Testis (tissue), 3 donors: ENCODE data around the gene STAT3. TPM values are rescaled to one million over a fixed set of nuclear protein-coding genes. Genes with fewer than 3 reads are reported as not detected.
"Not testable (repeated sequence)": the region's sequence is repeated elsewhere in the genome, so short reads cannot be mapped to it uniquely, and the experiment has no call there.

Source experiments
- DNase-seq: peaks from one replicate; pipeline ENCODE4 v3.0.0-alpha.2; 2019
- H3K27ac ChIP-seq, 2 donors: fragments of 200-600 bp; sonication (generic); one replicate each; pipeline ENCODE4 v1.5.1; 2019
- H3K27me3 ChIP-seq: fragments of 200-600 bp; sonication (generic); one replicate; pipeline ENCODE4 v1.5.1; 2019
- H3K36me3 ChIP-seq: fragments of 200-600 bp; sonication (generic); one replicate; pipeline ENCODE4 v1.5.1; 2017; ENCODE audit warnings: low read depth; ENCODE audit errors: missing control alignments
- H3K4me1 ChIP-seq: fragments of 200-600 bp; sonication (generic); one replicate; pipeline ENCODE4 v1.5.1; 2019
- H3K4me3 ChIP-seq, 2 donors: fragments of 200-600 bp; sonication (generic); one replicate each; pipeline ENCODE4 v1.5.1; 2017 to 2019
- H3K9me3 ChIP-seq: fragments of 200-600 bp; sonication (generic); one replicate; pipeline ENCODE4 v1.5.1; 2017
- CTCF ChIP-seq, 3 experiments: fragments of 450-650 bp in 2 of 3; fragments of 200-600 bp in 1 of 3; sonication (generic) in 1 of 3; IDR thresholded peaks; one replicate each; pipeline ENCODE4 v1.5.1; 2016 to 2019; ENCODE audit warnings: antibody characterized with exemption in 3 of 3, mild to moderate bottlenecking in 2 of 3, moderate library complexity in 1 of 3
- POLR2A ChIP-seq: fragments of 450-650 bp; IDR thresholded peaks from one replicate; pipeline ENCODE4 v1.6.1; 2017; ENCODE audit warnings: antibody characterized with exemption, mild to moderate bottlenecking, moderate library complexity
- WGBS, 2 donors: methylation state at CpG; one replicate each; pipeline ENCODE4 v1.1.5; 2018; 5-methylcytosine and 5-hydroxymethylcytosine counted together
- intact Hi-C: fragments of 100-400 bp; cut with DNase I; formaldehyde crosslinking; loops from one replicate; pipeline ENCODE4 v1.15.1; 2023; ENCODE audit warnings: low total_unique reads
- polyA plus RNA-seq: library from polyadenylated mRNA; stranded (reverse); fragments of 350-450 nt; fragmentation: Illumina TruSeq; extraction: RNeasy Lipid Tissue Mini Kit (QIAGEN cat#74804); gene quantifications from one replicate; pipeline ENCODE4 v1.2.3, GENCODE V29; 2014; ENCODE audit warnings: low read depth, low replicate concordance; ENCODE audit not compliant: insufficient read depth
- total RNA-seq, 2 donors: library from RNA; depleted of rRNA; stranded (reverse); fragments of >200 nt; gene quantifications; one replicate each; pipeline ENCODE4 v1.2.3, GENCODE V29; 2016

Gene STAT3
- total and polyA plus RNA-seq, 3 donors from 2014 or later: 69.5 to 117 (median 107) TPM

GRCh38 chr17:42307362-42307927 is 80.8 kb downstream of the STAT3 start:
- Histone ChIP-seq H3K27ac (peak overlapping the region; percentile 79 to 82), H3K9me3 (no peaks in the 10 kb centered on the region), H3K4me1 (peaks cover 40% of the 10 kb centered on the region), H3K36me3 (no peaks in the 10 kb centered on the region), H3K27me3 (no peaks in the 10 kb centered on the region), H3K4me3 (no peak overlapping the region)
- DNase-seq: no peak
- WGBS, 2 donors: 97% methylated on average over 17 to 19 of the region's 19 CpGs
- TF ChIP-seq CTCF (IDR thresholded peaks at IDR 0.05) (no peak), POLR2A (no peak)
- intact Hi-C loops: no loop called here

DNA sequence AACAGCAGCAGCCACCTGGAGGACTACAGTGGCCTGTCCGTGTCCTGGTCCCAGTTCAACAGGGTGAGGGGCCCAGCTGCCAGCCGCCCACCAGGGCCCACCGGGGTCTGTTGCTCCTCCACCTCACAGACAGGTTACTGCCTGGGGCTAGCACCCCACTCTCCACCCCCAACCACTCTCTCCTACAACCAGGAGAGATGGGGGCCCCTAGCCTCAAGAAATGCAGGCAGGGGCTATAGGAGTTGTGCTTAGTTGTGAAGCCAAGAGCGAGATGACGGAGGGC is 81.9 kb downstream of the STAT3 start:
- Histone ChIP-seq H3K4me3 (no peak overlapping the region), H3K27me3 (no peaks in the 10 kb centered on the region), H3K9me3 (no peaks in the 10 kb centered on the region), H3K27ac (peak overlapping the region; percentile 79 to 82), H3K36me3 (no peaks in the 10 kb centered on the region), H3K4me1 (peaks cover 28% of the 10 kb centered on the region)
- TF ChIP-seq CTCF (IDR thresholded peaks at IDR 0.05) (no peak), POLR2A (no peak)
- intact Hi-C loops: no loop called here
- no peak for DNase-seq
- 40 to 73% methylated on average over 3 to 5 of the region's 5 CpGs for WGBS, 2 donors

- 64 to 77% methylated on average over 15 to 18 of the region's 18 CpGs for WGBS, 2 donors
- Histone ChIP-seq H3K4me3 (no peak overlapping the region), H3K27ac (peak overlapping the region; percentile 79 to 82), H3K27me3 (no peaks in the 10 kb centered on the region), H3K9me3 (no peaks in the 10 kb centered on the region), H3K36me3 (no peaks in the 10 kb centered on the region), H3K4me1 (peaks cover 23% of the 10 kb centered on the region)
- DNase-seq: peak; percentile 61
- intact Hi-C loops: no loop called here
- TF ChIP-seq CTCF (IDR thresholded peaks at IDR 0.05): peak in 1 of 3 experiments; percentile 10
- no peak for TF ChIP-seq POLR2A
These were observed 82.5 kb downstream of the STAT3 start for GRCh38 chr17:42305543-42306384.

GRCh38 chr17:42305031-42305330 is 83.3 kb downstream of the STAT3 start:
- H3K27ac ChIP-seq, H3K9me3 ChIP-seq, H3K36me3 ChIP-seq, H3K4me3 ChIP-seq, H3K27me3 ChIP-seq, DNase-seq, intact Hi-C loops: not testable (repeated sequence)
- WGBS, 2 donors: 94 to 95% methylated on average over 6 of the region's 6 CpGs
- peaks cover 15% of the 10 kb centered on the region for H3K4me1 ChIP-seq

DNA sequence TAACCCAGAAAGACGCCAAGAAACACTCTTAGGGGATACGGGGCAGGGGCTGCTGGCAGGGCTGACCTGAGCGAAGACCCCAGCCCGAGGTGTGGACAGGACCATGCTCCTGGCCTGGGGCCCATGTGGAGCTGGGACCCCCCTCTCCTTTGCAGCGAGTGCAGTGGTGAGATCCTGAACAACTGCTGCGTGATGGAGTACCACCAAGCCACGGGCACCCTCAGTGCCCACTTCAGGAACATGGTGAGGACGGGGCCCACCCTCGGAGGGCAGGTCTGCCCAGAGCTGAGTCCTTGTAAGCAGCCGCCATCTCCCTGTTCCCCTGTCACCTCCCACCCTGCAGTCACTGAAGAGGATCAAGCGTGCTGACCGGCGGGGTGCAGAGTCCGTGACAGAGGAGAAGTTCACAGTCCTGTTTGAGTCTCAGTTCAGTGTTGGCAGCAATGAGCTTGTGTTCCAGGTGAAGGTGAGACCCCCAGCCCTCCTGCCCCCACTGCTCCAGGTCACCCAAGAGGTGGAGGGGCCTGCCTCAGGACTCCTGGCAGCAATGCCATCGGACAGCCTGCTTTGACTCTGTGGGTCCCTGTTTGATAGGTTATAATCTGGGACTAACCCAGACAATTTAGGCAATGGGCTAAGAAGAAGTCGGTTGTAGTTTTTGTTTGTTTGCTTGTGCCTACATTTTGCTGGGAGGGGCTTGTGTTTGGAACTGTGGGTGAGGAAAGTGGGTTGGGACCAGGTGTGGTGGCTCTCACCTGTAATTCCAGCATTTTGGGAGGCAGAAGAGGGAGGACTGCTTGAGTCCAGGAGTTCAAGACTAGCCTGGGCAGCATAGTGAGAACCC is 83.8 kb downstream of the STAT3 start:
- intact Hi-C loops: no loop called here
- Histone ChIP-seq H3K4me1 (peaks cover 15% of the 10 kb centered on the region), H3K27me3 (no peaks in the 10 kb centered on the region), H3K9me3 (no peaks in the 10 kb centered on the region), H3K4me3 (no peak overlapping the region), H3K27ac (no peak overlapping the region), H3K36me3 (no peaks in the 10 kb centered on the region)
- 86 to 94% methylated on average over 9 to 16 of the region's 16 CpGs for WGBS, 2 donors
- no peak for DNase-seq
- TF ChIP-seq CTCF (IDR thresholded peaks at IDR 0.05): no peak
- no peak for TF ChIP-seq POLR2A
